Neutrophil (primary cell): ENCODE results near the gene WDR36.

Source experiments
- H3K27ac ChIP-seq: fragments of 200-600 bp; sonication (generic); 2 replicates; pipeline ENCODE4 v1.5.1; 2016; ENCODE audit warnings: mild to moderate bottlenecking, moderate library complexity
- H3K27me3 ChIP-seq: fragments of 200-600 bp; sonication (generic); 2 replicates; pipeline ENCODE4 v1.6.0; 2016; ENCODE audit warnings: mild to moderate bottlenecking
- H3K36me3 ChIP-seq: fragments of 200-600 bp; sonication (generic); 2 replicates; pipeline ENCODE4 v1.5.1; 2017
- H3K4me1 ChIP-seq, 2 experiments: fragments of 200-600 bp in 1 of 2; sonication (generic) in 1 of 2; 1 replicate in 1 of 2; 2 replicates in 1 of 2; pipeline versions ENCODE4 v1.5.1 to v1.6.1; 2013 to 2016; ENCODE audit warnings: low read depth in 1 of 2, low read length in 1 of 2, mild to moderate bottlenecking in 1 of 2, moderate library complexity in 1 of 2; ENCODE audit not compliant: control insufficient read depth in 1 of 2, insufficient read depth in 1 of 2
- H3K4me3 ChIP-seq, 2 experiments: fragments of 200-600 bp in 1 of 2; sonication (generic) in 1 of 2; 1 replicate in 1 of 2; 2 replicates in 1 of 2; pipeline ENCODE4 v1.5.1; 2013 to 2016; ENCODE audit warnings: low read depth in 1 of 2, low read length in 1 of 2, mild to moderate bottlenecking in 1 of 2, moderate library complexity in 1 of 2
- H3K9me3 ChIP-seq: fragments of 200-600 bp; sonication (generic); 2 replicates; pipeline ENCODE4 v1.5.1; 2016
- TF ChIP-seq, protein P1 (sequence below): fragments of 200-600 bp; sonication (generic); IDR thresholded peaks from 2 replicates; pipeline ENCODE4 v1.5.1; 2016; ENCODE audit warnings: antibody characterized with exemption

The WDR36 gene

DNA sequence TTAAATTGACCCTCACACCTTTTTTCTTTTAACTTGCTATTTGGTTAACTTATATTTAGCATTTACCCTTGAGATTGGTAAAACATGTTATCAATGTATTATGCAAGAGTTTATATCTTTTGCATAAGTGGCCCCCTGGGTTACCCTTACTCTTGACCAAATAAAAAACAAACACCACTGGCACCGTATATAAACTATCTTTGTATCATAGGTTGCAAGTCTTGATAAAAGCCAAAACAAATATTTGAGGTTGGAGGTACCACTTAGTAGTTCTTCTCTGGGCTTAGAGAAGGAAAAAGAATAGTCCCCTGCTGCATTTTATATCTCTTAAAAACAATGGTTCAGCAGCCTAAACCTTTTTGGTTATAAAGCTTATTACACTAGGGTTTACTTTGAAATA lies 61.3 kb downstream of the WDR36 start:
- Histone ChIP-seq H3K4me1 (peaks cover 3 to 13% of the 10 kb centered on the region in 2 experiments), H3K36me3 (no peaks in the 10 kb centered on the region), H3K27me3 (peaks cover 5% of the 10 kb centered on the region), H3K9me3 (no peaks in the 10 kb centered on the region), H3K4me3 (no peak overlapping the region), H3K27ac (no peak overlapping the region)
- TF ChIP-seq, protein P1, sequence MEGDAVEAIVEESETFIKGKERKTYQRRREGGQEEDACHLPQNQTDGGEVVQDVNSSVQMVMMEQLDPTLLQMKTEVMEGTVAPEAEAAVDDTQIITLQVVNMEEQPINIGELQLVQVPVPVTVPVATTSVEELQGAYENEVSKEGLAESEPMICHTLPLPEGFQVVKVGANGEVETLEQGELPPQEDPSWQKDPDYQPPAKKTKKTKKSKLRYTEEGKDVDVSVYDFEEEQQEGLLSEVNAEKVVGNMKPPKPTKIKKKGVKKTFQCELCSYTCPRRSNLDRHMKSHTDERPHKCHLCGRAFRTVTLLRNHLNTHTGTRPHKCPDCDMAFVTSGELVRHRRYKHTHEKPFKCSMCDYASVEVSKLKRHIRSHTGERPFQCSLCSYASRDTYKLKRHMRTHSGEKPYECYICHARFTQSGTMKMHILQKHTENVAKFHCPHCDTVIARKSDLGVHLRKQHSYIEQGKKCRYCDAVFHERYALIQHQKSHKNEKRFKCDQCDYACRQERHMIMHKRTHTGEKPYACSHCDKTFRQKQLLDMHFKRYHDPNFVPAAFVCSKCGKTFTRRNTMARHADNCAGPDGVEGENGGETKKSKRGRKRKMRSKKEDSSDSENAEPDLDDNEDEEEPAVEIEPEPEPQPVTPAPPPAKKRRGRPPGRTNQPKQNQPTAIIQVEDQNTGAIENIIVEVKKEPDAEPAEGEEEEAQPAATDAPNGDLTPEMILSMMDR: no peak

DNA sequence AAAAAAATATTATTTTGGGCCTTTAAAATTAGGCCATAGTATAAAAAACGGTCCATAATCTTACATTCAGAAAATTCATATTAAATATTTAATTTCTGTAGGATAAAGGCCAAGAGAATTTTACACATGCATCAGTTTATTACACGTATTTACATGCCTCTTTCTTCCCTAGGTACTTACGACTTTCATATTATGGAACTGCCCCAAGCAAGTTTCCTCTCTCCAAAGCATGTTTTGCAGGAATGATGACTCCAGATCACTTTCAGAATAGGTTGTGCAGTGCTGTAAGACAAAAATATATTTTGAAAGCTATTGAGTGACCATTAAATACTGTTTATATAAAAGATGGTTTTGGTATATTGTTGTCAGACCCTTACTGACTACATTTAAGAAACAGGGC lies 61.8 kb downstream of the WDR36 start:
- TF ChIP-seq, protein P1: no peak
- Histone ChIP-seq H3K4me3 (no peak overlapping the region), H3K36me3 (no peaks in the 10 kb centered on the region), H3K4me1 (peaks cover 3 to 13% of the 10 kb centered on the region in 2 experiments), H3K27ac (no peak overlapping the region), H3K9me3 (no peaks in the 10 kb centered on the region), H3K27me3 (peaks cover 4% of the 10 kb centered on the region)

DNA sequence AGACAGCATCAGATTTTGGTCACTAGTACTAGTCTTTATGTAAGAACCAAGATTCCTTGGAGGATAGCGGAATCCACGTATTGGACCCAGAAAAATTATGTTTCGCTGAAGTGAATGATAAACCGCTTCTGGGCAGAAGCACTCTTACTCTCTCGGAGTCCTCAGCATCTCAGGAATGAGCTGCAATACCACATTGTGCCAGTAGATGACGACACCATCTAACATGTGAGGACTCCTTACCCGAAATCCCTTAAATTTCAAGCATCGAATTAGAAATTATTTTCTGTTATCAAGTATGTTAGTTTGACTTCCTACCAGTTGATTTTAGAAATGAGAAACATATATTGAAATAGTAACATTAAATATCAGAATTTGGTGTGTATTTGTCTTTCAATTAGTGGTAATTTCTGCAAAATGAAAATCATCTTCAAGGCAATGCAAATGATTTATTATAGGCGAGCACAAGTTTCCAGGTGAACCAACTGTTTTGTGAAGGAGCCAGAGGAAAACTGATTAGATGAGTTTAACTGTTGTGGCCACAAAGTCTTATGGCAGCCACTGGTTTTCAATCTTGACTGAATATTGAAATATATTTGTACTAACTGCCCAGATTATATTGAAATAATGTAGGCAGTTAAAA lies 66.1 kb downstream of the WDR36 start:
- TF ChIP-seq, protein P1: peak; percentile 57

DNA sequence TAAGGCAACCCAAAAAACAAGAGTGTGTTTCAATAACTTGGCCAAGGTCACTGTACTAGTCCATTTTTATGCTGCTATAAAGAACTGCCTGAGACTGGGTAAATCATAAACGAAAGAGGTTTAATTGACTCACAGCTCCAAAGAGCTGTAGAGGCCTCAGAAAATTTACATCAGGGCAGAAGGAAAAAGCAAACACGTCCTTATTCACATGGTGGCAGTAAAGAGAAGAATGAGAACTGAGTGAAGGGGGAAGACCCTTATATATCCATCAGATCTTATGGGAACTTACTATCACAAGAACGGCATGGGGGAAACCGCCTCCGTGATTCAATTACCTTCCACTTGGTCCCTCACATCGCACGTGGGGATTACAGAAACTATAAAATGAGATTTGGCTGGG lies 67.7 kb downstream of the WDR36 start:
- Histone ChIP-seq H3K36me3 (no peaks in the 10 kb centered on the region), H3K4me3 (no peak overlapping the region), H3K4me1 (no peaks in the 10 kb centered on the region), H3K27me3 (no peaks in the 10 kb centered on the region), H3K9me3 (no peaks in the 10 kb centered on the region), H3K27ac (no peak overlapping the region)
- TF ChIP-seq, protein P1: no peak

More for the DNA sequence above, 66.1 kb downstream of the WDR36 start:
- H3K36me3 ChIP-seq: no peaks in the 10 kb centered on the region
- no peaks in the 10 kb centered on the region for H3K9me3 ChIP-seq
- H3K4me3 ChIP-seq: no peak overlapping the region
- no peaks in the 10 kb centered on the region for H3K4me1 ChIP-seq
- no peaks in the 10 kb centered on the region for H3K27me3 ChIP-seq
- no peak overlapping the region for H3K27ac ChIP-seq

DNA sequence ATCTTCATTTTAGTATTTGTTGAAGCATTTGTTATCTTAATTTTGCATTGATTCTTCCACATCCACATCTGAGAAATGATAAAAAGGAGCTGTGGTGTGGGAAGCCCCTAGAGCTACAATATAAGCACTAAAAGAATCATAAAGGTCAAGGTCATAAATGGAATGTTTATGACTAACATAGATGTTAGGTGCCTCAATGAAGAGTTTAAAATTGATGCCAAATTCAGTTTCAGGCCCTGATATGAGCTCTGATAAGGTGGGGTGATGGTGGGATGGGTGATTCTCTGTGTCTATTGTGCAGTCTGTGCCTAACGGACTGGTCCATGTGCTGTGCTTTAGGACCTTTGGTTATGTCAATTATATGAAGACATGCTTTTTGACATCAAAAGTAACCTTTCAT lies 70.9 kb downstream of the WDR36 start:
- TF ChIP-seq, protein P1: no peak
- Histone ChIP-seq H3K27me3 (no peaks in the 10 kb centered on the region), H3K4me3 (no peak overlapping the region), H3K9me3 (no peaks in the 10 kb centered on the region), H3K36me3 (no peaks in the 10 kb centered on the region), H3K27ac (no peak overlapping the region), H3K4me1 (no peaks in the 10 kb centered on the region)
